ENCODE results near the gene LSAMP.

The LSAMP gene

DNA sequence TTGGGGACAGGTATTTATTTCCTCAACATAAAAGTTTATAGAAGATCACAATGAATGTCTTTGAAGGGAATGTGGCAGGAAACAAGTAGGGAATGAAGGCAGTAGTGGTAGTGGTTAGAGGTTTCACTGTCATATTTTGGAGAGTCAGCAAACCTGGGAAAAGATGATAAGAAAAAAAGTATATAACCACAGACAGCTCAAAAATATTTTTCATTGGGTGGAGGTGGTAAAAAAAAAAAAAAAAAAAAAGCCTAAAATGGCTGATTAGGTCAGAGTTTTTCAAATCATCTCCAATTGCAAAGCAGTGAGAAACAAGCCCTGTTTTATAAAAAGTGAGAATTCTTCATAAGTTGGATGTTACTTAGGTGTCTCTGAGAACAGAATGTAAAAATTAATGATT is 400.0 kb downstream of the LSAMP start:
- no peak for DNase-seq

DNA sequence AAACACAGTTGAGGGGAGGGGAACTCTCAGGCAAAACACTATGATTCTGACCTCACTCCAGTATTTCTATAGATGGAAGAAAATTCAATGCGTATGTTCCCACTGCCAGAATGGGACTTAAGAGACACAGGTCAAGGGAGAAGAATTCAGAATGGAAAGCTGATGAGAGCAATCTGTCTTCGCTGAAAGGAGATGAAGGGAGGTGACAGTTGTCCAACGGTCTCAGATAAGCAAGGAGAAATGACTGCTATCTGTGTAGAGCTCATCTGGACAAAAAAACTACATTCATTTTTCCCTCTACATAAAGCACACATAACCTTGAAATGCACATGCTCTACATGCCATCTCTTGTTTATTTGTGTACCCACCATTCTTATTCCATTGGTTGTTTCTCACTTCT is 405.1 kb downstream of the LSAMP start:
- no peak for DNase-seq

DNA sequence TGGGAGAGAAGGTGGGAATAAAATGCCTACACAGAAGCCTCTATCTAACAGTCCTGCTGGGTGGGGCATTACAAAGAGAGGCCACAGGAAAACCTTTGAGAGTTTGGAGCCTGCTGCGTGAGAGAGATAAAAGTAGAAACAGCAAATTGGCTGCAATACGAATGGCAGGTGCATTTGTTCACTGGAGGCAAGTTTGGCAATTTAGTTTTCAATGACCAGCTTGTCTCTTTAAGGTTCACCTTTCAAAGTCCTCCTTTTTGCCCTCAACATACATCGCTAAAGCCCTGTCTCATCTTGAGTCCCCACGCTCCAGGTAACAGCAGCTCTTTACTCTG is 405.7 kb downstream of the LSAMP start:
- no peak for DNase-seq

DNA sequence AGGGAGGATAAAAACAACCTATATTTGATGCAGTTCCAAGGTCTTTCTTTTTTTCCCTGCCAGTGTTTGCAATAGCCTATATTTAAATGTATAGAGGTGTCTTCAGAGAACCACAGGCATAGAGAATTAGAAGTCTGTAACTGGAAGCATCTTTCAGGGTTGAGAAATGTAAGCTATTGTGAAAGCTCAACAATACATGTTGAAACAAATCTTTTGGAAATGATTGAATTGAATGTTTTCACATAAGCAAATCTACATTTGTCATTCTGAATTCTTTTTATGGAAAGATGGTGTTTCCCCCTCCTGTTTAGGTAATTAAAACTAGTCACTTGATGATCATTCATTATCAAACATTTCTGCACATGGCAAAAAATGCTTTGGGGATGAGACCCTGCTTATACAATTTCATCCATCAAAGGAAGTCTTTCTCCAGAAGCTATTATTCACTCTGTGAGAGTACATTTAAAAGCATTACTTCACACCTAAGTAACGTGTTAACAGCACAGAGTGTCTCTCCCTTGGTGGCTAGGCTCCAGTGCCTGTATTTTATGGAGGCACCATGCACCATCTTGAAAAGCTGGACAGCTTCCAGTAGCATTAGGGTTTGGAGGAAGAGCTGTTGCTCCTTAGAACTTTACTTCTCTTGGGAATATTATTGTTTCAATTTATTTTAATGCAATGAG is 406.2 kb downstream of the LSAMP start:
- no peak for DNase-seq

DNA sequence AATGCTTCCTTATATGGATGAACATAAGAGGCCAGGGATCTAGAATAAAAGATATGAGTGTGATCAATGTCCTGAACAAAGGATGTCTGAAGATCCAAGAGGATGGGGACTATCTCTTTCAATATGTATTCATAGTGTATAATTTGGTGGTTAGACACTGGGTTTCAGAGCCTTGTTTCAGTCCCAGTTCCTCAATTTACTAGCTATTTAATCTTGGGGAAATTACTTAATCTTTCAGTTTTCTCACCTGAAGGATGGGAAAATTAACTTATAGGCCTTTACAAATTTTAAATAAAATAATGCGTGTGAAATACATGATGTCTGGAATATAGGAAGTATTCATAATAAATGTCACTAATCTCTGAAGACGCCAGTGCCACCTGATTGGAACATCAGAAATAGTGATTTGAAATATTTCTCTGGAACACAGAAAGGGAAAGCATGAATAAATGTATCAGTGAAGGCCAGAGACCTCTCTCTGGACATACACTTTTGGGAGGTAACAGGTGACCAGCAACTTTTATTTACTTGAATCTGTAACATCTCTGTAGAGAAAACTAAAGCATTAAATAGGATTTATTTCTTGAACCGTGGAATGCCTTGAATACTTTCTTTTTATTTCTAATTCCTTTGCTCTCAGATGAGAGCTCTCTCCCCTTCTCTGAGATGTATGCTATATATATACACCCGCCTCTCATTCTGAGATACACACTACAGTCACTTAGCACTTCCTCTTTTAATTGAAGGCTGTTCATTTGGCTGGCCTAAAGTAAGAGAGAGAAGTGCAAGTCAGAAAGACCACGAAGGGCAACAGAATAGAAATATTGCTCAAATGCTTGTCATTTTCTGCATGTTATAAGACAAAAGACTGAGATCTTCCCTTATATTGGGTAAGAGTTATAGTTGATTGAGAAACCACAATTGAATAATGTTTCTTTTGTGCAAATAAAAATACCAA is 407.1 kb downstream of the LSAMP start:
- DNase-seq, result peak; percentile 5

DNA sequence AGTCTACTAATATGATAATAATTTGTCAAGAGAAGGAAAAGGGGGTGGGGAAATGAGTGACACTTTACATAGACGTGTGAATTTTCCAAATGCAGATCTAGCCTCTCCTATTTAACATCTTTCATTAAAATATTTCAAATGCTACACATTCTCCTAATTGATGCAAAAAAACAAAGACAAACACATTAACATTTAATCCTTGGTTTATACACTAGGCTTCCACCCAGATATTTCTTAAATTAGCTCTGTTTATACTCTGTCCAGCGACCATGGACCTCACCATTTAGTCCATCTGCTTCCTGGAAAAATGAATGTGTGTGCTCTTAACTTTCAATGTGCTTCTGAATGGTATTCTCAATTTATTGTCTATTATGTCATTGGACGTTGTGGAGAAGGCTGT is 409.9 kb downstream of the LSAMP start:
- no peak for DNase-seq

DNA sequence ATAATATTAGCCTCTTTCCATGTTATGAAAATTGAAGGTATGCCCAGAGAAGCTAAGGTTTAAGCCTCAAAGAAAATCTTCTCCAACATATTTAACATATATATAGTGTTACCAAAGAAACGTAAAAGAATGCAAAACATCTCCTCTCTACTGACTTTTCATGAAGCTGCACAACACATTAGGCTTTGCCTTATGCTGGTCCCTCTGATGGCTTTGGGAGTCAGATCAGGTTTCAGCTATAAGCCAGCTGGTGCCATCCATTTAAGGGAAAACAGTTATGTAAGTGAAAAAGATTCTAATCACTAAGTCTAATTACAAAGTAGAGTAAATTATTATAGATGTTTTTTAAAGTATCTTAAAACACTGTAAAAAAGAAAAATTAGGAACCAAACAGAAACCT is 410.5 kb downstream of the LSAMP start:
- no peak for DNase-seq

DNA sequence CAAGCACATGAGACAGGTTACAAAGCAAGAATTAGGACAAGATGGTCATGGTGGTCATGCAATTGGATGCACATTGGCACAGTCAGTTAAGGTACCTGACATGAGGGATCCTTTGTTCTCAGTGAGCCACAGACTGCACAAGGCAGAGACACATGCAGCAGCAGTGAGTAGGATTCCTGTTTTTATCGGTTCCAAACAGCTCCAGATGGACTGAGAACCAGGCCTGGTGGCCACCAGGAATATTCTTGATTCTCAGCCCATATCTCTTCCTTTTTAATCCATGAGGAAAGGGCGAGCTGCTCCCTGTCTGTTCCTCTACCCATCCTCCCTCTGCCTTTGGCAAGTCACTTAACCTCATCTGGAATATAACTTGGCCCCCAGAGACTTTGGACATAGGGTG is 411.2 kb downstream of the LSAMP start:
- no peak for DNase-seq

DNA sequence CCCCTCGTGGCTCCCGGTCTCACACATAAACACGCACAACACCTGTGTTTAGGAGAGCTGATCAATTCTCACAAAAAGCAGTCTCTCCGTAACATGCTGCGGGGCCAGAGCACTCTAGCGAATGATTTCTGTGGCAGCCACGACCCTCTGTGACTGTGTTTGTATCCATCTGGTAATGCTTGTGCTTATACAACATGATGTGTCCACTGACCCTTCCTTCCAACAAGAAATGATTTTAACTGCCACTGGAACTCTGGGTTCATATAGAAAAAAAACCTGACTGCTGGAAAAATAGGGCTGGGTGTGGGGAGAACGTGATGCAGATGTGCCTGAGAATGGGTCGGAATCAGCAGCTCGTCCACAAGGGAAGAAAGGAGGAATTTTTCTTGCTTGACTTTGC is 411.8 kb downstream of the LSAMP start:
- DNase-seq, result no peak

DNA sequence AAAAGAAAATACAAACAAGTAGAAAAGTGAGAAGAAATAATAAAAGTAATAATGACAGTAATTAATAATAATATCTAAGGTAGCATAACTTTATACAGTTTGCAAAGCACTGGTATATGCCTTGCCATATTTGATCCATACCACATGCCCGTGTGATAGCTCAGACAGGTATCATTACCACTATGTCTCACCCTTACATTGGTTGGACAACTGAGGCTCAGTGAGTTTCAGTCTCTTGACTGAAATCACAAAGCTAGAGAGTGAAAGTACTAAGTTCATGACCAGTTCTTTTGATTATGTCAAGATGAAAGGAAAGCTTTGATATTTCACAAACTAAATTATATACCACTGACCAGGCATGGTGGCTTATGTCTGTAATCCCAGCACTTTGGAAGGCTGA is 413.1 kb downstream of the LSAMP start:
- no peak for DNase-seq

DNA sequence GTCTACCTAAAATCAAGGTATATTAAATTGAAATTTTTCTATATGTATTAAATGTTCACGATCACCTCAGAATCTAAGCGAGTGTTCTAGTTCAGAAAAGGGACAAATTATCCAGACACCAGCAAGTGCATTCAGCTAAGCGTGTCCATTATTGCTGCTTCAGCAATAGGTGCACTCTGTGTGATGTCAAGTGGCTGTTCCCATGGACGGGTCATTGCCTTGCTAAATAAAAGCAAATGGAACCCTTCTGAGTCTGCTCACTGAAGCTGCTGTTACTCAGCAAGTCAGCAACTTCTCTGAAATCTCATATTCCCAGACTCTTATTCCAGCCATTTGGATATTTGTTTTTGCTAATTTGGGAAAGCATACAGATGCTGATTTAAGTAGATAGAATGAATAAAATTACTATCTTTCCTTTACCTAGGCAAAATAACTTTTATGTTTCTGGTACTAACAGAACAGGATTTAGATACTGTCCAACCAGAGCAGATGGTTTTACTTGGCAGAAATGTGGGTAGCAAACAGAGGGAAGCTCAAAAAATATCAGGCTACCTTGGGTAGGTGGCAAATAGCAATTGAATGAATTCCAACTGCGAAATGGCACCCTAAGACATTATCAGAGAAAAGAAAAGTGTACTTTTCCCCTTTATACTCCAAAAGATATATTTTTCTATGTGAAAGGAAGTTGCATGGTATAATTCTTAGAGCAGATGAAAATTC is 415.0 kb downstream of the LSAMP start:
- no peak for DNase-seq

DNA sequence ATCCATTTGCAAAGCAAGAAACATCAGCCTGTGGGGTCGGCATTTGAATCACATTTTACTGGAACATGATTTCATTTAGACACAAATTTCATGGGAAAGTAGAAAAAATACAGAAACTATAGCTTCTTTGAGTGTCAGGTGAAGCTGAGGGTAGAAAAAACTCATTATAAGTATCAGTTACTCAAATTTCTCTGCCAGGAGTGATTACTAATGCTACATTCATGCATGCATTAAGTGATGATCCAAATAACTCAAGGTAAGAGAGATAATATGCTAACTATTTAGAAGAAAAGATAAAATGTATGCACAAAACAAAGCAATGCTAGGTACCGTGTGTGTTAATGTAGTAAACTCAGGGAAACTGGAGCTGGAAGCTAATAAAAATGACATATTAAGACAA is 416.0 kb downstream of the LSAMP start:
- DNase-seq, result no peak

DNA sequence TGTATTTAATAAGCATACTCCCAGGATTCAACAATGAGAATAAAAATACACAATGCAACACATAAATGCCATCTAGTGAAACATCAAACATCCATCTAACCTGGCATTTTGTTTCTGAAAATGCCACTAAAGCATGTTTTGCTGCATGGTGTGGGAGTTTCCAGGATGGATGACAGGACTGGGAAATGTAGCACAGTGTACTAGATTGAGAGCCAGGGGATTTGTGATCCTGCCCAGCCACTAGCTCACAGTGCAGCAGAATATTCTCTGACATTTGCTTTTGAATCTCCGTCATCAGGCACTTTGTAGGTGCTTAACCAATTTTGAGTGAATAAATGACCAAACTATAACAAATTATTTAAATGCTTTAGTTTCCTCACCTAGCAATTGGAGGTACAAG is 417.1 kb downstream of the LSAMP start:
- DNase-seq, result no peak

DNA sequence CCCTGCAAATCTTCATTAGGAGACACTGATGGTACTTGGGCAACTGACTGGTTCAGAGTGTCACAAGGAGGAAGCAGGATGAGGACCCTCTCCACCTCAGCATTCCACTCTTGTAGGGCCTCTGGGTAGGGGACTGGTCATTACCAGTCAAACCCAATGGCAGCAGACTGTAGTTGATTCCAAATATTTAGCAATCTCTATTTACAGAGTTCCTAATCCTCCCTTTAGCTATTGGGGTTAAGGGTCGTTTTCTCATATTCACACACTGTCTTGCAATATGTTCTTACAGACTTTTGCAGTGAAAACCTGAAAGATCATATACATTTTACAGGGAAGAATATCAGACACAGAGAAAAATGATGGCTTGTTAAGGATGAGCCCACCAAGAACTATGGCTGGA is 424.3 kb downstream of the LSAMP start:
- no peak for DNase-seq

DNA sequence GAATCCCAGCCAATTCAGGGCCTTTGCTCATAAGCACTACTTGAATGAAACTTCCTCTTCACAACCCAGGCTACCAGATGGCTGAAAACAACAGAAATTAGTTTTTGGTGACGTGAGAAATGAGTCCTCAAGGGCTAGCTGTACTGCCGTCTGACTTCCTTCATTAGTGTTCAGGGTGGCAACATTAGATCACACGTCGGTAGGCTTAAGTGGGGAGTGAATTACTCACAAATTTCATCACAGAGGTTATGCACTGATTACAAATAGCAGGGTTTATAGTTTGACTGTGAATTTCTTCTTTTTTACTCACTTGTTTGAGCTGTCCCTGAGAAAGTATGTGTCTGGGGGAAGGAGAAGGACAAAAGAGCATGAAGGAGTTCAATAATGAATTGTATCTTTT is 424.8 kb downstream of the LSAMP start:
- no peak for DNase-seq

DNA sequence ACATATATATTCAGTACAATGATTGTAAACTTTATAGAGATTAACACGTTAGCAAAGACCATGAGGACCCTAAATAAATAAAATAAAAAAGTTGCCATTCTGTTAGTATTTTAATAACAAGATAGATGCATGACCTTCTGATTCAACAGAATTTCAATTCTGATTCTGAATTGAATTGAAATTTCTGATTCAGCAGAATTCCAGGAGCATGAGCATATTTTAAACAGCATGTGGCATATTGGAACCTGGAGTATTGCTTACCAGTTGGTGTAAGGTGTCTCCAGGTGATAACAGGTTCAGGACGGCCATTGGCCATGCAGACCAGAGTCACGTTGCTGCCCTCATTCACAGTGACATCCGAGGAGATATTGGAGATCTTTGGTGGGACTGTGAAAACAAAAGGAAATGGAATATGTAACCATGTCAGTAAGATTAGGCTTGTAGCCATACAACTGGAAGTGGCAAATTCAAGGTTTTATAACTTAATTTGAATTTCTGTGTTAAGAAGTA is 426.0 kb downstream of the LSAMP start:
- no peak for DNase-seq

DNA sequence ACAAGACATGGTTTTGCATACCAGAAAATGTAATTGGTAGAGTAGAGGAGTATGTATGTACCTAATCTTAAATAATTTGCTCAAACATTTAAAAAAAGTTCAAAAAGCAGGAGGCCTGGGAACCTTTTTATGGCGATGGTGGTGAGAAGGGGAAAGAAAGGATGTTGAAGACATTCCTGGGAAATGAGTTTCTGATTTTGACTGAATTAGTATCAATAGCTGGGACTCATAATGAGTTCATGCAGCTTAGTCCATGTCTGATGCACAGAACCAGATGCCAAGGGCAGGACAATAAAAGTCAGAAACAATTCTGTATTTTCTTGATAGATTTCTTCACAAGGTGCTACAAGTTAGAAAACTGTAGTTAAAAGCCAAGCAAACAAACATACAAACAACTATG is 426.6 kb downstream of the LSAMP start:
- DNase-seq, result no peak

DNA sequence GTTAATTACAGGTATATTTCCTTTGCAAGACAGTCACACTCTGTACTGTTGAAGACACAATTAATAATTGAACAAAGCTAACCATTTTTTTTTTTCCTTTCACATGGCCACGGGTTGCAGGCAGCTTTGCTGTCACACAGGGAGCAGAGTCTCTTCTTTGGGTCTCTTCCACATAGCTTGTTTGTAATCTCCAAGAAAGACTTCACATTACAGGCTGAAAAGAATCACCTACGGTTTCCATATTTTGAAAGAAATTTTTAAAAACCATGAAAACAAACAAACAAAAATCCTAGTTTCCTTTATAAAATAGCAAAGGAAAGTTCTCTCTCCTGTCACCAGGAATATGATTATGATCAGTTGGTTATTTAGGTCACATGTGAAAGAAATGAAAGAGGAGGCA is 429.4 kb downstream of the LSAMP start:
- DNase-seq, result no peak

DNA sequence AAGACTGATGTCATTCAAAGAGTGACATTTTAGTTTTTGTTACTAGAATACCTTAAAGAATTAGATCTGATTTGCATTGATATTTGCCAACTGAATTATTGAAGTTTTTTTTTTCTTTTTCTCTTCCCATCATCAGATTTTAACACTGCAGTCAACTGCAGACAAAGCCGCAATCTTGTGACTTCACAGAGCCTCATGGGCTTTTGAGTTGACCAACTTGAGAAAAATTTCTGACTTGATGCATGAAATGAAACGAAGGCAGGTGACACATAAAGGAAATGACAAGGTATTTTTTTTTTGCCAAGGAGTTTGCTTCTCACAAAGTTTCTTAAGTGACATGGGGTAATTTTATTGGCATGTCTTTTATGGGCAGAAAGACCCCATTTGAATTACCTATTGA is 438.3 kb downstream of the LSAMP start:
- no peak for DNase-seq

DNA sequence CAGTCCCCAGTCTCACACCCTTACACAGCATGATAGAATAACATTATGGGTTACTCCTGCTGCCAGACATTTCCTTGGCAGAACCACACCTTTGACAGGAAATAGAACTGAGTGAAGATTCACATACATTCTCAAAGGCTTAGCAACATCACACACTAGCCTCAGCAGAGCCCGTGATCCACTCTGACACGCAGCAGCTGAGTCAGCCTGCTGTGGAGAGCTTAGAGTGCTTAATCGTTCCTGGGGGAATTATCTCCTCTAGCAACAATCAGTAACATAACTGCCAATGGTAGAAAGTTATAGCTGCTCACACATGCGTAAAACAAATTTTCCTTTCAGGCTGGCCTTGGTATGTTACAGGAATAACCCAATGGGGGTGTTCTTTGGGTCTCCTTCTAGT is 439.9 kb downstream of the LSAMP start:
- DNase-seq, result no peak

DNA sequence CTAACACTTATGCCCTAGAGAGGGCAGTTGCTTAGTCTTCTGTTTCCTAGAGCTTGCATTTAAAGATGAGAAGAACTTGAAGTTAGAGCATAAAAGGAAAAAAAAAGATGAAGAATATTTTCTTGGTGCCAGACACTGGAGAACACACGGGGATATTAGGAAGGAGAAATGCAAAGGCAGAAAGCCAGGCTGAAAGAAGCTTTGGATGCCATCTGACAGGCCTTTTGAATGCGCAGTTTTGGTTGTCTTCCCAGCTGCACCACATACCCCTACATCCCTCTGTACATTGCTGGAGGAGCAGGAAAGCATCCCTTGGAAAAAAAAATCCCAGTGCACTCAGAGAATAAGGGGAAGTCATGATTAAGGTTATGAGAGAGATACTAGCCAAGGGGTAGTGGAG is 443.1 kb downstream of the LSAMP start:
- no peak for DNase-seq

DNA sequence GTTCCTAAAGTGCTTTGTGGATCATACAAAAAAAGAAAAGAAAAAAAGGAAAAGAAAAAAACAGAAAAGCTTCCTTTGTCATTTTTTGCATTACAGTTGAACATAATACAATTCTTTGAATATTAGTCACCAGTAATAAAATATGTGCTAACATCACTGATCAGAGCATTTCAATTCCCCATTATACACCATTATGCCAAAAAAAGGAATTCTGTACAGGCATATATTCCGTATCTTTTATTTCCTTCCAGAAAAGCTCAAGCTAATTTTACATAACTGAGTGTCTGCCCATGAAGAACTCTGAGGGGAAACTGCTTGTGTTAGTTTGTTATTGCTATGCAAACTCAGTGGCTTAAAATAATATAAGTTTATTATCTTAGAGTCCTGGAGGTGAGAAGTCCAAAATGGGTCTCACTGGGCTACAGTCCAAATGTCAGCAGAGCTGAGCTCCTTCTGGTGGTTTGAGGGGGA is 444.1 kb downstream of the LSAMP start:
- DNase-seq, result no peak

DNA sequence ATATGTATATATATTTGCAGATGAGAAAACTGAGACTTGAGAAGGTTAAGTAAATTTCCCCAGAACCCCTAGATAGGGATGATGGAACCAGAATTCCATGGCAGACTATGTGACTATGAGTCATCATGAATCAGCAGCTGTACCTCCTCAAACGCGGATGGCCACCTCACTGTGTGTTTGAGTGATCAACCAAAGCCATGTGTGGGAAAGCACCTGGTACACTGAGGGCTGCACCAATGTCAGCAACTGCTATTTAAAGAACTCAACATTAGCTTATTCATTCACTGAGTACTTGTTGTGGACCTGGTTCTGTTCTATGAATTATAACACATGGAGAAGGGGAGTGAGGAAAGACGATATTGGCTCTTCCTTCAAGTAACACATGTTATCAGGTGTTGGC is 445.0 kb downstream of the LSAMP start:
- DNase-seq, result no peak

DNA sequence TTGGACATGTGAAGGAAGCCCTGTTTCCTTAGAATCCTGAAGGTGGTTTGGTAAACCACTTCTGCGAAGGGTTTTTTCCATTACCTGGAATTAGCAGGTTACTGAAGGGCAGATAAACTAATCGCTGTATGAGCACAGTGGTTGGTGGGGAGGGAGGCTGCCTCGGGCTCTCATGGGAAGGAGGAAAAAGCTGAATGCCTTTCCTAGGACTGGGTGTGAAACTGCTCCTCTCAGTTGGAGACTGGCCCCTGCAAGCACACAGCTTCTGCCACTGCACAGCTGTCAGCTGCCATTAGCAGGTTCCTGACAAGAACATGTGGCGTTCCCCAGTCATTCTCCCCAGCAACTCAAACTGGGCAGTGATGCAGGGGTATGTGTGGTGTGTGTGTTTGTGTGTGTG is 445.7 kb downstream of the LSAMP start:
- DNase-seq, result no peak
